Urinary bladder (tissue), 4 donors: ENCODE measurements around the gene CNKSR3. TPM values are rescaled to one million over a fixed set of nuclear protein-coding genes. Genes with fewer than 3 reads are reported as not detected.
A peak's percentile ranks its signal among the peaks of the same experiment; 100 is the strongest.
"Not testable (repeated sequence)": the region's sequence is repeated elsewhere in the genome, so short reads cannot be mapped to it uniquely, and the experiment has no call there.

Experiments
- DNase-seq: peaks from one replicate; pipeline ENCODE4 v3.0.0-alpha.2; 2015; ENCODE audit errors: extremely low spot score
- H3K27ac ChIP-seq: one replicate; pipeline ENCODE4 v1.5.1; 2013; ENCODE audit warnings: low read depth, mild to moderate bottlenecking, moderate library complexity
- H3K36me3 ChIP-seq: one replicate; pipeline ENCODE4 v1.6.1; 2013; ENCODE audit warnings: mild to moderate bottlenecking, moderate library complexity; ENCODE audit not compliant: insufficient read depth
- H3K4me1 ChIP-seq: one replicate; pipeline ENCODE4 v1.6.1; 2013; ENCODE audit warnings: mild to moderate bottlenecking, moderate library complexity; ENCODE audit not compliant: insufficient read depth
- H3K4me3 ChIP-seq: one replicate; pipeline ENCODE4 v1.5.1; 2013; ENCODE audit warnings: low read depth, low read length
- WGBS: extraction: QIAGEN DNeasy Blood & Tissue Kit; methylation state at CpG from one replicate; pipeline ENCODE4 v1.1.7; 2013; 5-methylcytosine and 5-hydroxymethylcytosine counted together
- polyA plus RNA-seq: library from polyadenylated mRNA; stranded (reverse); fragments of 200-250 nt; gene quantifications from one replicate; pipeline ENCODE4 v1.2.3, GENCODE V29; 2013
- total RNA-seq: library from RNA; depleted of rRNA; stranded (reverse); fragments of >200 nt; gene quantifications from one replicate; pipeline ENCODE4 v1.2.3, GENCODE V29; 2014
- donor health status: healthy with polysubstance abuse.
- donor health status: healthy.

The CNKSR3 gene
- 20.9 TPM for total RNA-seq
- polyA plus RNA-seq: 12.9 TPM

DNA sequence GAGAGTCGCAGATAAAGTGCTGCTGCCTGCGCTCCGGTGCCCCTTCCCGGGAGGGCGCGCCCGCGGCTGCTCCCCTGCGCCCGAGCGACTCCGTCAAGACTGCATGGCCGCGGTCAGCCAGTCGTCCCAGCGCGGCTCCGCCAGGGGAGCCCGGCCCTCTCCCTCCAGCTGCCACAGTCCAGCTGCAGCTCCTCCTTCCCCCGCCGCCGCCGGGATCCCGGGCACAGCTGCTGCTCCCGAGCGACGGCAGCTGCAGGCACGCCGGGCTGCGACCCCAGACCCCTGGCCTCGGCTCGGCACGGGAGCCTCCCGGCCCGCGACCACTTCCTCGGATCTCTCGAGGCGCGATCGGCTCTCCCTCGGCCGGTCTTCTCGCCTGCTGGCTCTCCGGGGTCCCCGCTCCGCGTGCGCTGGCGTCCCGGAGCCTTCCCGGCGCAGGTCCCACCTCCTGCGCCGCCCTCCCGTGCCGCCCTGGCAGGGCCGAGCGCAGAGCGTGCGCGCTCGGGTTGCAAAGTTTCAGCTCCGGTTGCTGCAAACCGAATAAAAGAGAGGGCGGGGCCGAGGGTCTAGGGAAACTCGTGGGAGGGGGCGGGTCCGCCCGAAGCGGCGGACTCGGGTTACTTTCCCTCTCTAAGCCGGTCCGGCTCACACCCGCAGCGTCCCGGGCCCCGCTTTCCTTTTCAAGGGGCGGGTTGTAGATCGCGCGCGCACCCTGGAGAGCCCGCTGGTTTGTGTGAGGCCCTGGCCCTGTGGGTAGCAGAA is at the start of gene CNKSR3:
TSS of gene CNKSR3 (minus strand) at position 542 of the 762 bp plus-strand sequence. CDS start 571 bp downstream, outside the sequence.
- H3K27ac ChIP-seq: peak within 1 kb of the TSS; percentile 86
- no peaks in the 10 kb centered on the region for H3K4me1 ChIP-seq
- H3K4me3 ChIP-seq: peak within 1 kb of the TSS; percentile 76
- H3K36me3 ChIP-seq: no peaks in the 10 kb centered on the region
- peak; percentile 93 for DNase-seq
- under 1% methylated on average over 86 of the region's 86 CpGs for WGBS

DNA sequence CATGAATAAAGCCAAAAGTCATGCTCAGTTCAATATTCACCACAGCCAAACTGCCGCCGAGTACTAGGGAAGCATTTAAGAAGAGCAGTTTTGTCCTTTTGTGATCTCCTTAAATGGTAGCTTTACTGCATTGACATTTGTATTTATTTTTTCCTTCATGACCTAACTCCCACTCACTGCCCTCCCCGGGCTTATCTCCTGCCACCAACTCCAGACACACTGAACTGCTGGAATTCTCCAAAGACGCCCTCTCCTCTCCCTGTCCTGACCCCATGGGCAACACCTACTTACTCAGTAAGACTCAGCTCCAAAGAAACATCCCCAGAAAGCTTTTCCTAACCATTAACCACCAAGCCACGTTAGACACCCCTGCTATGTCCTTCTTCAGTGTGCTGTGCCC is 48.5 kb upstream of the CNKSR3 start:
- no peak overlapping the region for H3K4me3 ChIP-seq
- no peak overlapping the region for H3K27ac ChIP-seq
- DNase-seq: no peak
- 54% methylated on average over 5 of the region's 5 CpGs for WGBS
- no peaks in the 10 kb centered on the region for H3K4me1 ChIP-seq
- H3K36me3 ChIP-seq: no peaks in the 10 kb centered on the region

DNA sequence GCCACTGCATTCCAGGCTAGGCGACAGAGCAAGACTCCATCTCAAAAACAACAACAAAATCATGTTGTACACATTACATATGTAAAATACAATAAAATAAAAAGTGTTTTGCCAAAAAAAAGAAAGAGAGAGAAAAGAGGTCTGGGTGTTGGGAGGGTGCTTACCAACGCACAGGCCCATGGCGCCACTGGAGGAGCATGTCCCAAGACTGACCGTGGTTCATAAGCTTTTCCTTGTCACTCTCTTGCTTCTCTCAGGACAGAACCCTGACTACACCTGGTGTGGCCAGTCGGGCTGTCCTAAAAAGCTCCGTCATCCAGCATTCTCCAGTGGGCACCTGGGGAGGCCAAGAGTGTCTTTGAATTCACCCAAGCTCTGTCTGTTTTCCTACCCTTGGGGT is 48.0 kb upstream of the CNKSR3 start:
- no peak overlapping the region for H3K27ac ChIP-seq
- H3K36me3 ChIP-seq: no peaks in the 10 kb centered on the region
- WGBS: 97% methylated on average over 6 of the region's 6 CpGs
- no peaks in the 10 kb centered on the region for H3K4me1 ChIP-seq
- H3K4me3 ChIP-seq: no peak overlapping the region
- DNase-seq: no peak

DNA sequence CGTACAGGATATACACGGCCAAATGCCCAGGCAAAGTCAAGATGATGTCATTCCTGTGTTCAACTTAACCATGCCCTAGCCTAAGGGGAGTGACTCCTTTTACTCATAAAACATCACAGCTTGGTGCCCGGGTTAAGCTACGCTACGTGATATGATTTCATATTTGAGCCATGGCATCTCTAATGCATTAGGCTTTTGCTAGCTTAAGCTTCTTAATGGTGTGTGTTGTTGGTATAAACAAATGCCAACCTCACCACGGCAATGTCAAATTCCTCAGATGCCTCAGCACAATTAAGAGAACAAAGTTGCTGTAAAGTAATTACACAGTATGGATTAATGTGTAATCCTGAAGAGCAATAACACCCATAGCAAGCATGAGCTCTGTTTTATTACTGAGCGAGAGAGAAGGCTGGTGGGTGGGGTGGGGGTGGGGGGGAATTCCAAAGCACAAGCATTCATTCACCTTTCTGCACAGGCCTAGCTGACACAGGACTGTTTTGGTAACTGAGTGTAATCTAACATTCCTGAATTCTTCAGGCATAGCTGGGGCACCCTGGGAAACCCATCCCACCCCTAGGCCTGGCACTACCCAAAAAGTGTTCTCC is 44.7 kb upstream of the CNKSR3 start:
- H3K4me1 ChIP-seq: no peaks in the 10 kb centered on the region
- WGBS: 57% methylated on average over 7 of the region's 7 CpGs
- no peak overlapping the region for H3K27ac ChIP-seq
- H3K4me3 ChIP-seq: no peak overlapping the region
- H3K36me3 ChIP-seq: no peaks in the 10 kb centered on the region
- DNase-seq: no peak

DNA sequence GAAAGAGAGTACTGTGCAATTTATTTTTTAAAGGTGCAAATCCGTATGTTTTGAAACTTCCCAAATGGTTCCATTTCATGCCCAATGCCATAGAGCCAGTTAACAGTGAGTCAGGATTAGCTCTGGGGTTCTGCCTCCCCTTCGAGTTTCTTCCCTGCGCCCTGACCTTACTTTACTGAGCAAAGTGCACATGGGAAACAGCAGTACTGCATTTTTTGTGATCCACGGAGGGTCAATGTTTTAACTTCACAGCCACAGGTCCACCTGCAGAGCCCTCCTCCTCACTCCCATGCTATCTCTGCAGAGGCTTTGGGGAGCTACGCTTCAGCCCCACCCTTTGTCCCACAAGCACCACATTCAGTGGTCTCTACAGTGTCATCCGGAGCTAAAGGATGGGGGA is 44.0 kb upstream of the CNKSR3 start:
- H3K27ac ChIP-seq: no peak overlapping the region
- DNase-seq: no peak
- WGBS: 81% methylated on average over 6 of the region's 6 CpGs
- no peak overlapping the region for H3K4me3 ChIP-seq
- H3K36me3 ChIP-seq: no peaks in the 10 kb centered on the region
- H3K4me1 ChIP-seq: no peaks in the 10 kb centered on the region

DNA sequence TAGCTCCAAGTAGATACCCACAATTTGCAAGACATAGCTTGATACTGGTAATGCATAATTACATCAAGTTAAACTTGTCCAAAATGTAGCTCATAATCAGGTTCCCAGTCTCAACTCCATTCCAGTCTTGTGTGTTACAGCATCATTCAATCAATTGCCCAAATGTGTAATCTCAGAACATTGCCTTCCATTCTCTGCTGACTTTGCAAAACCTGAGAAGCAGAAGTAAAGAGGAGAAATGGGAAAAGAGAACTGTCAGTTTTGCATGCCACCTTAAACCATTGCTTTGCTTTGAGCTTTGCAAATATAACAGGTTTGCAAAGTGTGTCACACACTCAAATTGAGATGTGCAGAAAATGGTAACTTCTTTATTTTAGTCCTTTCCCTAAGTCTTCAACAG is 40.3 kb upstream of the CNKSR3 start:
- Histone ChIP-seq H3K4me3 (no peak overlapping the region), H3K4me1 (no peaks in the 10 kb centered on the region), H3K27ac (no peak overlapping the region), H3K36me3 (no peaks in the 10 kb centered on the region)
- no peak for DNase-seq

DNA sequence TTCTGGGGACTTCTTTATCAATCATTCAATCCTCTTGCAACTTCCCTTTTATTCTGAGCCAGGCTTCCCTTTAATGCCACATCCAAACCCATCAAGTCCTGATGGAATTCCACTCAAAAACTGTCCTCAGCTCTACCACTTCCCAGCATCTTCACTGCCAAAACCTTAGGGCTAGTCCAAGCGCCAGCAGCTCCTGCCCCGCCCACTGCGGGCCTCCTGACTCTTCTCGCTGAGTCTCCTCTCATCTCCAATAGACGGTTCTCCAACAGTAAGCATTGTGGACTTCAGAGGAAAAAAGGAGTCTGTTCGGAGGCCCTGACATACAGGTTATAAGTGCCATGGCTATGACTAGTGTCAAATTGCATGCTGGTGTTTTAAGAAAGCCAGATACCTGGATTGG is 38.7 kb upstream of the CNKSR3 start:
- DNase-seq: no peak
- Histone ChIP-seq H3K4me3 (no peak overlapping the region), H3K36me3 (no peaks in the 10 kb centered on the region), H3K27ac (no peak overlapping the region), H3K4me1 (no peaks in the 10 kb centered on the region)
- 95% methylated on average over 6 of the region's 6 CpGs for WGBS

DNA sequence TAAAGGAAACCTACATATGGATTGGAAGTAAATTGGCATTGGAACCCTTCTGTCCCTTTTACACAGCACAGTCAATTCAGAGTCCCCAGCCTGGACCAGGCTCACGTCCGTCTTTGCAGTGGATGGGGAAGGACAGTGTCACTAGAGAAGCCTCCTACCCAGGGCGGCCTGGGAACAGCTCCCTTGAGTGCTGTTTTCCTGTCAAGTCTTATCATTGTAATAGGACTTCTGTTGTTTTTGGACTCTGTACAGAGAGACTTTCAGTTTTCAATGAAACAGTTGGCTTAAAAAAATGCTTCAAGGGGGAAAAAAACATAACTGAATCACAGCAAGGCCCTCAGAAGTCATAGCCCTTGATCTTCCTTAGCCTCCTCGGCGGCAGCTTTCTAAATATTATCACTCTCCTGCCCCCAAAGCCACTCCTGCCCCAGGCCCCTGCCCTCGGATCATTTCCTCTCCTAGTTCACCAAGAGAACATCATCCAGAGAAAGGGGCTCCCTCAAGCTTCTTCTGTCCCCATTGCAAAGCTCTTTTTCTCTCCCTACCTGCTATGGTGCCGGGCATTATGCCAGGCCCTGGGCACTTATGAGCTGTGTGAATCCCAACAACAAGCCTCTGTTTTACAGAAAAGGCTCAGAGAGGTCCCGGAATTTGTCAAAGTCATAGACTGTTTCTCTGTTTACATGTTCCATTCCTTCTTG is 37.8 kb upstream of the CNKSR3 start:
- no peak overlapping the region for H3K4me3 ChIP-seq
- no peak for DNase-seq
- no peak overlapping the region for H3K27ac ChIP-seq
- no peaks in the 10 kb centered on the region for H3K4me1 ChIP-seq
- no peaks in the 10 kb centered on the region for H3K36me3 ChIP-seq
- 20% methylated on average over 8 of the region's 8 CpGs for WGBS

DNA sequence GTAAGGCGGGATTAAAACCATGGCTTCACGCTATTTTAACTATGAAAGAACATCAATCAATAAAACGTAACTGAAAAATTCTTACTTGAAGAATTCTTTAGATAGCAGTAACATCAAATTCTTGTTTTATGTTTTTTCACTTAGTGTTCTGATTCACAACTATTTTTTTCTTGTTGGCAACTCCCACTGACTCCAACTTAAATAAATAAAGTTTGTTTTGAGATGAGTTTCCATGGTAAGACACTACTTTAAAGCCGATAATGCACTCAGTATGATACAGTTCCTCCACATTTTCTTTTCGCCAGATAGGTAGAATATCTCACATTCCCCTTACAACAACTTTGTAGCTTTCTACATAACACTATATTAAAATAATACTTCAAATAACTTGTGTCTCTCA is 33.1 kb upstream of the CNKSR3 start:
- 70% methylated on average over 5 of the region's 5 CpGs for WGBS
- Histone ChIP-seq H3K4me1 (no peaks in the 10 kb centered on the region), H3K27ac (no peak overlapping the region), H3K4me3 (no peak overlapping the region), H3K36me3 (no peaks in the 10 kb centered on the region)
- DNase-seq: no peak

DNA sequence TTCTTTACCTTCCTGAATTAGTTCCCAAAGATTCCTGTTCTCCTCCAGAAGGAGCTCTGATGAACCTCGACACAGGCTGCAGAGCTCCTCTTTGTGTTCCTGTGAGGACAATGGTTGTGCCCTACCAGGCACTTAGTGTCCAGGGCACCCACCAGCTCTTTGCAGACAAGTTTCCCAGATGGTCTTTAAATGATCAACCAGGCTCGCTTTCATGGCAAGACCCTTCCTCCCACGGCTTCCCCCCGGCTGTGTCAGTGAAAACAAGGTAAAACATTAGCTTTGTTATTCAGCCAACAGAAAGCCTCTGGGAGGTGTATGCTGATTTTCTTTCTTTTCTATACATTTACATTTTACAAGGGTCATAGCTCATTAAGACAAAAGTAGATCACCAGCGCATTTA is 32.3 kb upstream of the CNKSR3 start:
- H3K4me3 ChIP-seq: no peak overlapping the region
- H3K4me1 ChIP-seq: no peaks in the 10 kb centered on the region
- 85% methylated on average over 5 of the region's 5 CpGs for WGBS
- no peak overlapping the region for H3K27ac ChIP-seq
- no peaks in the 10 kb centered on the region for H3K36me3 ChIP-seq
- DNase-seq: no peak

DNA sequence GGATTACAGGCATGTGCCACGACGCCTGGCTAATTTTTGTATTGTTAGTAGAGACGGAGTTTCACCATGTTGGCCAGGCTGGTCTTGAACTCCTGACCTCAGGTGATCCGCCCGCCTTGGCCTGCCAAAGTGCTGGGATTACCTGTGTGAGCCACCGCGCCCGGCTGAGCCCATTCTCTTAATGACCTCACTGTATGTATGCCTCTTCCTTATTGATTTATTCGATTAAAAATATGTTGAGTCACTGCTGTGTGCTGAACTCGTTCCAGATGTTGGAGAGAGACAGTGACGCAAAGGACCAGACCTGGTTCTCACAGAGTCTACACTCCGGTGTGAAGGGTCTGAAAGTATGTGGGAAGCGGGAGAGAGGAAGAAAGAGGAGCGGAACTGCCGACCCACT is 31.4 kb upstream of the CNKSR3 start:
- not testable (repeated sequence) for H3K36me3 ChIP-seq, H3K4me3 ChIP-seq, DNase-seq, H3K27ac ChIP-seq, H3K4me1 ChIP-seq
- WGBS: 95% methylated on average over 15 of the region's 15 CpGs

DNA sequence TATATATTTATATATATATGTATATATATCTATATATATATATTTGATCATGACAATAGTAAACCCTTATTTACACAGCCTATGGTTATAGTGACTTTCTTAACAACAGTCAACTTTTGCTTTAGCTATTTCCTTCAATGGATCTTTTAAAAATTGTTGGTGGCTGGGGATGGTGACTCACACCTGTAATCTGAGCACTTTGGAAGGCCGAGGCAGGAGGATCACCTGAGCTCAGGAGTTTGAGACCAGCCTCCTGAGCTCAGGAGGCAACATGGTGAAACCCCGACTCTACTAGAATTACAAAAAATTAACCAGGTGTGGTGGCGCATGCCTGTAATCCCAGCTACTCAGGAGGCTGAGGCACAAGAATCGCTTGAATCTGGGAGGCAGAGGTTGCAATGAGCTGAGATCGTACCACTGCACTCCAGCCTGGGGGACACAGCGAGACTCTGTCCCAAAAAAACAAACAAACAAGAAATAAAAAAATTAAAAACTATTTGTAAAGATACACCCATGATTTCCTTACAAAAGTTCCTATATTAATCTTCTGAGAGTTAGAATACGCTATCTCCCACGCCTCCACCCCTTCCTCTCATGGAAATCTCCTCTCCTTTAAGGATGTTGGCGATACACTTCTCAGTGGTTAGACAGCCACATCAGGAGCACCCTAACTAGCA is 29.2 kb upstream of the CNKSR3 start:
- DNase-seq: no peak

DNA sequence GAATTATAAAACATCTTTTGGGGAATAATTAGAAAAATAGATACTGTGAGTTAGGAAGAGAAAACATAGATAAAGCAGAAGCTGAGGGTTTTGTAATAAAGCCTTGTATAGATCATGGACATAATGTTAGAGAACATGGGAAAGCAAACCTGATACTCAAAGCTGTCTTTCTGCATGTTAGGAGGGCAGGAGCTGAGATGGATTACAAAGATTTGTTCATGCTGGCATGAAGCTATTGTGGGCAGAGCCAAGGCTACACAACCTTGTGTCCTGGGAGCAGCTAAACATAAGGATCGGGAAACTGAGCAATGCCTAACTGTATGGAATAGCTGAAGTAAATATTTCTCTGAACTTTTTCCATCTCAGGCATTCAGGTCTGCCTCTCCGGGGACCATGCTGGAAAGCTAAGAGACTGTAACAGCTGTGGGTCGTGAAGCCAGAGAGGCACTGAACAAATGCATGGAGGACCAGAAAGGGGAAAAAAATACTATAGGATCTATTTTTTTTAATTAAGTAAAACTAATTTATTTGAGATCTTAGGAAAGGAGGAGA is 28.2 kb upstream of the CNKSR3 start:
- Histone ChIP-seq H3K27ac (no peak overlapping the region), H3K36me3 (no peaks in the 10 kb centered on the region), H3K4me3 (no peak overlapping the region), H3K4me1 (no peaks in the 10 kb centered on the region)
- 65% methylated on average over 3 of the region's 3 CpGs for WGBS
- no peak for DNase-seq

More for the DNA sequence above, 29.2 kb upstream of the CNKSR3 start:
- H3K27ac ChIP-seq: no peak overlapping the region
- WGBS: 96% methylated on average over 9 of the region's 9 CpGs
- no peaks in the 10 kb centered on the region for H3K36me3 ChIP-seq
- H3K4me3 ChIP-seq: no peak overlapping the region
- H3K4me1 ChIP-seq: no peaks in the 10 kb centered on the region
